Measurements from ENCODE around the gene MBL2.

Gene MBL2

GRCh38 chr10:52771534-52772445 is 794 bp downstream of the MBL2 start:
- no peak for DNase-seq

- no peak for DNase-seq
Measured at GRCh38 chr10:52770904-52771303, 1.7 kb downstream of the MBL2 start.

DNA sequence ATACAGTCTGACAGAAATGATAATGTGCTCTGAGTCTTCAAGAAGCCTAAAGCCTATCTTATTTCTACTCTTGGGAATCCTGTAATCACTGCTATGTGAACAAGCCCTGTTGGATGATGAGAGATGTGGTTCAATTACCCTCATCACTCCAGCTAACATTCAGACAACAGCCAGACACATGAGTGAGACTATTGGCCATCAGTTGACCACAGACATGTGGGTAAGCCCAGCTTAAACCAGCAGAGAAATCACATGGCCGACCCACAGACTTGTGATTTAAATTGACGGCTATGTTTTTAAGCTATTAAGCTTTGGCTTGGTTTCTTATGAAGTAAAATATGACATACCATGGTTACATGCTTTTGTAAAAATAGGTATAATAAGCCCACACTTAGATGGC is 2.6 kb downstream of the MBL2 start:
- no peak for DNase-seq

GRCh38 chr10:52768001-52768532 is 4.5 kb downstream of the MBL2 start:
- no peak for DNase-seq

DNA sequence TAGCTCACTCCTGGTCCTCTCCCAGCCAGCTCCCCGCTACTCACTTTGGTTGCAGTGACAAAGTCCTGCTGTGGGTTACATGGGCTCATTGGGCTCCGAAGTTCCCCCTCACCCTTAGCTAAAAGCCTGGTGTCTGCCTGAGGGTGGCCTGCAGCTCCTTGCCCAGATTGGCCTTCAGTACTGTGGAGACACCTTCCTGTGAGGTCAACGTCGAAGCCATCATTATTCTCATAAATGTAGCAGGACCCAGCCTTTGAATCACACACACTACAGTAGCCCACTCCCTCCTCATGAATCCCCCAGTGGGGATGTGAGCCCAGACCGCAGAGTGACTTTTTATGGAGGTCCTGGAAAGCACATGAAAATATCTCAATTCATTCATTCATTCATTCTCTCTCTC is 10.5 kb downstream of the MBL2 start:
- DNase-seq, result no peak

DNA sequence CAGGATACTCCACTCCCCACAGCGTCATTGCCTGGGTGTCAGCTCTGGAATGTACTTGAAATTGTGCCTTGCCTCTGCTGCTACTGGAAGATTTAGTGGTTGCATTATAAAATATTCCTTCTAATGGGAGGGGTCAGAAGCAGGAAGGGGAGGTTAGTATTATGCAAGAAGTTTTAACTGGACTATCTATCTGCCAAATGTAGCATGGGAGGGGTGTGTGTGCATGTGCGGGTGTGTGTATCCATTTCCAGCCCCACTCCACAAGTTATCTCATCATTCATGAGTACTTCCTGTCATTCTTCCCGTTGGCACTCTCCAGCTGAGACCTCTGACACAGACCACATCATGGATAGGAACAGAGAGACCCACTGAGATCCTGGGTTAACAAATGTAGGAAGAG is 13.4 kb downstream of the MBL2 start:
- no peak for DNase-seq

- DNase-seq, result no peak
Measured at GRCh38 chr10:52758406-52758805, 14.2 kb downstream of the MBL2 start.

DNA sequence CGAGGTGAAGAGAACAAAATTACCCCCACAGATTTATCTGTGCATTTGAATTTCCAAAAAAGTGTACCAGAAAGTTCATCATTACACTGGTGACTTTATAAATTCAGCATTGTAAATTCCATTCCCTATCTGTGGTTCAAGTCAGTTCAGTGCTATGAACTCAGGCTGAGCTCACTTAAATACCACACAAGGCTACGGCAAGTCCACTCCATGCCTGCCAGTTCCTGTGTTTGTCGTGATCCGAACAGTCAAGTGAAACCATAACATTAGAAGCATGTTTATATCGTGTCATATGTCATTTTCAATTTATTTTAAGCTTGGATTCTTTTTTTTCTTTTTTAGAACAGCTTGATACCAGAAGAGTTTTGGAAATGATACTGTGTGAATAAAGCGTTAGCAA is 14.8 kb downstream of the MBL2 start:
- no peak for DNase-seq

- no peak for DNase-seq
Measured at GRCh38 chr10:52756966-52757365, 15.6 kb downstream of the MBL2 start.

DNA sequence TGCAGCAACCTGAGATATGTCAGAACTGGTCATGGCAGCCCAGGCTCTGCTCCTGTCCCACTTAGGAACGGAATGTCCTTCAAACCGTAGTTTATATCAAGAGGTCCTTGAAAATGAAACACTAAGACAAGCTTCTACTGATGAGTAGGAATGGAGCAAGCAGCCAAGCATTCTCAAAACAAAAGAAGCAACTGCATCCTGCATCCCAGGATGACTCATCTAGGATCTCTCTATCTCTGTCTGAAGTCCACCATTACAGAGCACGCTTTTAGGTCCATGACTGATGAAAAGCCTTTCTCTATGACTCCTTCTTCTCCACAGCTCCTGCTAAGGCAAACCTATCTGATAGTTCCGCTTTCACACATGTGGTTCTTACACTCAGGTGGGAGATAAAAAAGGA is 16.3 kb downstream of the MBL2 start:
- DNase-seq, result no peak

- no peak for DNase-seq
Measured at GRCh38 chr10:52755297-52756062, 17.1 kb downstream of the MBL2 start.

- no peak for DNase-seq
Measured at GRCh38 chr10:52752801-52753445, 19.7 kb downstream of the MBL2 start.

- DNase-seq, result no peak
Measured at GRCh38 chr10:52752261-52752660, 20.3 kb downstream of the MBL2 start.

DNA sequence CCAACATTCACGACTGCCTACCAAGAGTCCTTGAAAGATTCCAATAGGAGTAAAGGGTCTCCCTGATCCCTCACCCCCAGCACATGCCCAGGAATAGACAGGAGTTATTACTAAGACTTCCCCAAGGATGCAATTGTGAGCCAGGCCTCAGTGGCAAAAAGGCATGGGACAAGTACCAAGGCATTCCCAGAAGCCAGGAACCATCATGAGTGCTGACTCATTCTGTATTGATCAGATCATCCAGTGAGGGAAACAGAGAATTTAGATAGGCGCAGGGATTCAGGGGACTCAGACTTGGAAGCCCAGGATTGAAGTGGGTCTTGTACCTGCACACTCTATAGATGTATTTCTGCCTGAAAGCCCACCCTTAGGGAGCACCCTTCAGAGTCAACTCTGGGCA is 21.2 kb downstream of the MBL2 start:
- DNase-seq, result no peak

- DNase-seq, result no peak
Measured at GRCh38 chr10:52750629-52751028, 22.0 kb downstream of the MBL2 start.

GRCh38 chr10:52747694-52748093 is 24.9 kb downstream of the MBL2 start:
- no peak for DNase-seq

- no peak for DNase-seq
Measured at GRCh38 chr10:52746169-52746568, 26.4 kb downstream of the MBL2 start.

GRCh38 chr10:52744057-52744805 is 28.4 kb downstream of the MBL2 start:
- DNase-seq, result no peak

GRCh38 chr10:52742731-52743130 is 29.9 kb downstream of the MBL2 start:
- no peak for DNase-seq

- DNase-seq, result no peak
Measured at GRCh38 chr10:52741851-52742250, 30.7 kb downstream of the MBL2 start.

- peak; percentile 56 for DNase-seq
Measured at GRCh38 chr10:52740913-52741675, 31.5 kb downstream of the MBL2 start.

DNA sequence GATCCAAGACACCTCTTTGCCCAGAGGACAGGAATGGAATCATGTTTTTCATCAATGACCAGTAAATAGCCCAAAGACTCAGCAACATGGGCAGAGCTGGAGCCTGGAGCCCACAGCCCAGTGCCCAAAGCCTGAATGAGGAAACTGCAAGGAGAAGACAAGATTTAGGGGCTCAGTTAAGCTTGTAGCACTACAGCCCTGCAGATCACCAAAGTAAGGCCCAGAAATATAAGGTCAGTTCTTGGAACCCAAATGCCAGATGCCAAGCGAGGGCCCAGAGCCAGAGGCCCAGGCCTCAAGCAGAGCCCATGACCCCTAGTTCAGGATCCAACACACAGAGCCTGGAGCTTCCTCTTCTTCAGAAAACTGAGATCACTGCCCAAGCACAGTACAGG is 32.4 kb downstream of the MBL2 start:
- DNase-seq, result no peak

Data from activated CD4-positive, alpha-beta T cell treated with anti-CD3 and anti-CD28 coated beads for 48 hours (primary cell).